DOHH2 (cell line): ENCODE data around the gene RNF44.

ENCODE experiments used
- H3F3A ChIP-seq: fragments of 200-600 bp; sonication (generic), shearing (Covaris generic); 2 replicates; pipeline ENCODE4 v1.6.0; 2016; ENCODE audit warnings: antibody characterized with exemption, mild to moderate bottlenecking; ENCODE audit not compliant: control insufficient read depth, insufficient read depth
- H3K27ac ChIP-seq: fragments of 200-600 bp; sonication (generic); 2 replicates; pipeline ENCODE4 v1.5.1; 2014; ENCODE audit warnings: low read depth, mild to moderate bottlenecking, low read length, moderate library complexity
- H3K27me3 ChIP-seq: fragments of 200-600 bp; sonication (generic); 2 replicates; pipeline ENCODE4 v1.6.1; 2014; ENCODE audit warnings: mild to moderate bottlenecking, low read length, mixed read lengths; ENCODE audit not compliant: control insufficient read depth
- H3K36me3 ChIP-seq: fragments of 200-600 bp; sonication (generic); 2 replicates; pipeline ENCODE4 v1.6.1; 2014; ENCODE audit warnings: mild to moderate bottlenecking, low read length, moderate library complexity, mixed read lengths; ENCODE audit not compliant: control insufficient read depth
- H3K4me1 ChIP-seq: fragments of 200-600 bp; sonication (generic); 2 replicates; pipeline ENCODE4 v1.6.1; 2014; ENCODE audit warnings: mild to moderate bottlenecking, low read length, mixed read lengths; ENCODE audit not compliant: control insufficient read depth
- H3K4me2 ChIP-seq: fragments of 200-600 bp; sonication (generic); 2 replicates; pipeline ENCODE4 v1.6.0; 2014; ENCODE audit warnings: mild to moderate bottlenecking, low read length, moderate library complexity
- H3K4me3 ChIP-seq: fragments of 200-600 bp; sonication (generic); 2 replicates; pipeline ENCODE4 v1.5.1; 2014; ENCODE audit warnings: mild to moderate bottlenecking, low read length, mixed read lengths
- H3K79me2 ChIP-seq: fragments of 200-600 bp; sonication (generic); 2 replicates; pipeline ENCODE4 v1.6.1; 2014; ENCODE audit warnings: mild to moderate bottlenecking, low read length, mixed read lengths; ENCODE audit not compliant: control insufficient read depth
- H3K9me2 ChIP-seq: fragments of 200-600 bp; sonication (generic); replicated peaks from 2 replicates; pipeline ENCODE4 v1.6.1; 2014; ENCODE audit warnings: mild to moderate bottlenecking, low read length, mixed read lengths; ENCODE audit not compliant: control insufficient read depth
- H3K9me3 ChIP-seq: fragments of 200-600 bp; sonication (generic); 2 replicates; pipeline ENCODE4 v1.6.1; 2014; ENCODE audit warnings: antibody characterized with exemption, low read length, mixed read lengths; ENCODE audit not compliant: control insufficient read depth, insufficient read depth
- H4K20me1 ChIP-seq: fragments of 200-600 bp; sonication (generic); 2 replicates; pipeline ENCODE4 v1.6.0; 2014; ENCODE audit warnings: low read depth, mild to moderate bottlenecking, antibody characterized with exemption, low read length, moderate library complexity; ENCODE audit not compliant: control insufficient read depth, insufficient read depth
- EZH2phosphoT487 ChIP-seq: fragments of 200-600 bp; sonication (generic); IDR thresholded peaks from 2 replicates; pipeline ENCODE4 v1.6.1; 2017; ENCODE audit warnings: borderline replicate concordance, mild to moderate bottlenecking, antibody characterized with exemption, low read length, moderate library complexity, mixed read lengths
- TF ChIP-seq, protein P1 (sequence below): fragments of 200-600 bp; sonication (generic); IDR thresholded peaks from one replicate; pipeline ENCODE4 v1.5.1; 2014; ENCODE audit warnings: antibody characterized with exemption, mild to moderate bottlenecking, low read depth, low read length; ENCODE audit not compliant: poor library complexity, severe bottlenecking

The RNF44 gene

DNA sequence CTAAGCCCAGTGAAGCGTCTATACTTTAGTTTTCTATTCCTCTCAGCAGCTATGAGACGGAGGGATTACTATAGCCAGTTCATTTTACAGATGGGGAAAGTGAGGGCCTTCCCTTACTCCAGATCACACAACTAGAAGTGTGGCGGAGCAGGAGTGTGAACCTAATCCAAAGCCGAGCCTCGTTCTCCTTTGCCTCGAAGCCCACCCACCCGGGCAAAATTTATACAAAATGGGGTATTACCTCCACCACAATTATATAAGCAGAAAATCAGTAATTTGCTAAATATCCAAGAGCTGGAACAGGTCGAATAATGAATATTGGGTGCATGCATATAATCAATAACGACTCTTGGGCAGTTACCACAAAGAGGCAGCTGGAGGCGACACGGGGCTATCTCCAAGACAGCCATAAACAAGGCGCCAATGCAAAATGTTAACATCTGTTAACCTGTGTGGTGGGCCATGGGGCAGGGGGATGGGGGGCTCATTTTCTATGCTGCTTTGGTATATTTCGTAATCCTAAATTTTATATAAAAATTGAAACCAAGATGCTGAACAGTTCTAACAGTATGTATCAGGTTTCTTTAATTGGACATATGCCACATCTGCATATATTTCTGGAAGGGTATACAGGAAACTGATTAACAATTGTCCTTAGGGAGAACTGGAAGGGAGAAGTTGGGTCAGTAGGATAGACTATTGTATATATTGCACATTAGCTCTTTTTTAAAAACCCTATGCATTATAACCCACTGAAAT lies 1.2 kb upstream of the RNF44 start:
- H3K4me2 ChIP-seq, result peak overlapping the region; percentile 87
- TF ChIP-seq EZH2phosphoT487, result no peak
- TF ChIP-seq, protein P1, sequence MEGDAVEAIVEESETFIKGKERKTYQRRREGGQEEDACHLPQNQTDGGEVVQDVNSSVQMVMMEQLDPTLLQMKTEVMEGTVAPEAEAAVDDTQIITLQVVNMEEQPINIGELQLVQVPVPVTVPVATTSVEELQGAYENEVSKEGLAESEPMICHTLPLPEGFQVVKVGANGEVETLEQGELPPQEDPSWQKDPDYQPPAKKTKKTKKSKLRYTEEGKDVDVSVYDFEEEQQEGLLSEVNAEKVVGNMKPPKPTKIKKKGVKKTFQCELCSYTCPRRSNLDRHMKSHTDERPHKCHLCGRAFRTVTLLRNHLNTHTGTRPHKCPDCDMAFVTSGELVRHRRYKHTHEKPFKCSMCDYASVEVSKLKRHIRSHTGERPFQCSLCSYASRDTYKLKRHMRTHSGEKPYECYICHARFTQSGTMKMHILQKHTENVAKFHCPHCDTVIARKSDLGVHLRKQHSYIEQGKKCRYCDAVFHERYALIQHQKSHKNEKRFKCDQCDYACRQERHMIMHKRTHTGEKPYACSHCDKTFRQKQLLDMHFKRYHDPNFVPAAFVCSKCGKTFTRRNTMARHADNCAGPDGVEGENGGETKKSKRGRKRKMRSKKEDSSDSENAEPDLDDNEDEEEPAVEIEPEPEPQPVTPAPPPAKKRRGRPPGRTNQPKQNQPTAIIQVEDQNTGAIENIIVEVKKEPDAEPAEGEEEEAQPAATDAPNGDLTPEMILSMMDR, result no peak
- peak overlapping the region; percentile 39 for H3K27ac ChIP-seq
- H3F3A ChIP-seq, result peaks cover 21% of the 10 kb centered on the region
- no peaks in the 10 kb centered on the region for H3K9me3 ChIP-seq
- peaks cover 30% of the 10 kb centered on the region for H3K36me3 ChIP-seq
- H3K9me2 ChIP-seq, result no peaks in the 10 kb centered on the region
- peaks cover 35% of the 10 kb centered on the region for H3K79me2 ChIP-seq
- peaks cover 56% of the 10 kb centered on the region for H3K4me1 ChIP-seq
- 0 out of 2 replicates have a peak, but pooled peaks cover 5% of the 10 kb centered on the region for H4K20me1 ChIP-seq
- peak overlapping the region; percentile 83 for H3K4me3 ChIP-seq
- no peaks in the 10 kb centered on the region for H3K27me3 ChIP-seq

DNA sequence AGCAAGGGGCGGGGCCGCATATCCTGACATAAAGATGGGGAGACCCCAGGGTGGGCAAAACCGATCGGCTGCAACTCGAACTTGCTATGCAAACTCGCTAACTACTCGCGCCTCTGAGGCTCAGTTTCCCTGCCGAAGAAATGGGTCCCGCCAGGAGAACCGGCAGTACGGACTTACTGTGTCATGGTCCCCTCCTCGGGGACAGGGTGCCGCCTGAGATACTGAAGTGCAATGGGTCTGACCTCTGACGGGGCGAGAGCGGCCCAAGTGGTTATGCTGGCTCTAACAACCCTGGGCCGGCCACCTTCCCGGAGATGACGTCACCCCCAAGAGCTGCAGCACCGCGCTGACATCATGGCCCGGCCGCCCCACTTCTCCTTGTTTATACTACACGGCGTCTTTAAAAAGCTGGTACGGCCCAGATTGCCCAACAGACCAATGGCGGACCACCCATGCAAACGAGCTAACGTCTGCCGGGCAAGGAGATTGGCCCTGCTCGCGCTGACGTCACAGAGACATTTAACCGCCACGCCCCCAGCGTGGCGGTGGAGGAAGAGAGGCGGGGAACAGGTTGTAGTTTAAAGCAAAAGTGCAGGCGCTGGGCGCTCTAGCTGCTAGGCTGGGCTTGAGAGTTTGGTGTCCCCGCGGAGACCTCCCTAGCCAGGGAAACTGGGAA lies 490 bp upstream of the RNF44 start:
- Histone ChIP-seq H3K4me3 (peak overlapping the region; percentile 83), H3K4me2 (peak overlapping the region; percentile 87), H4K20me1 (peaks cover 10% of the 10 kb centered on the region; the same call in 1 of the 2 replicates), H3K79me2 (peaks cover 41% of the 10 kb centered on the region), H3K4me1 (peaks cover 62% of the 10 kb centered on the region), H3K9me3 (no peaks in the 10 kb centered on the region), H3K27me3 (no peaks in the 10 kb centered on the region), H3K36me3 (peaks cover 37% of the 10 kb centered on the region), H3K27ac (peak overlapping the region; percentile 88), H3F3A (peaks cover 21% of the 10 kb centered on the region), H3K9me2 (no peaks in the 10 kb centered on the region)
- TF ChIP-seq, protein P1, result no peak
- no peak for TF ChIP-seq EZH2phosphoT487

DNA sequence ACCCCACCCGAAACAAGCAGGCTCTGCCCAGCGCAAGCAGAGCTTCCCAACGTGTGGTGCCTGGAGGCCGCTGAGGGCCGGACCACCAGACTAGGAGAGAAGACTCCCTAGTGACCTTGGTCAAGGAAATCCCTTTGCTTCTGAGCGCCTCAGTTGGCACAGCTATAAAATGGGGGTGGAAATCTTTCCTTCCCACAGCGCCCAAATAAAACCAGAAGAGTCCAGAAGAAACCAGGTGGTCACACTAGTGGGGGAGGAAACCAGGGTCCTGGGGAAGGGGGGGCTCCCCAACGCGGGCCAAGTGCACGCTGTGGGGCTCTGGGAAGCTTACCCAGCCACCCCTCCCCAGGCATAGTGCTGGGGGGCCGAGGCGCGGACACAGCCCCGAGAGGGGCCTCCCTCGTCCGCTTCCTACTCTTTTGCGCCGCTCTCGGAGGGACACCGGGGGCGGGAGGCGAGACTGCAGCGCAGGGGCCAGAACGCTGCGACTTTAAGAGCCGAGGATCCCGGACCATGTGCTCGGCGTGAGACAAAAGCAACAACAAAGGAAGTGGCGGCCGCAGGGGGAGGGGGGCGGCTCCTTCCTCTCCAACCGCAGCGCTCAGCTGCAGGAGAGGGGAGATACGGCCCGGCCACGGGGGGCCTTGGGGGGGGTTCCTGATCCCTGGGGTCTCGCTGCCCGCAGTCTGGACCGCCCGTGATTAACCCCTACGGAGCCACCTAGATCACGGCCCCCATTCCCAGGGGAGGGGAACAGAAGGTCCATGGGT lies 885 bp downstream of the RNF44 start:
- H3K4me1 ChIP-seq, result peaks cover 62% of the 10 kb centered on the region
- no peak for TF ChIP-seq EZH2phosphoT487
- TF ChIP-seq, protein P1, result no peak
- H3K9me2 ChIP-seq, result no peaks in the 10 kb centered on the region
- H3K4me2 ChIP-seq, result peak overlapping the region; percentile 87
- peaks cover 21% of the 10 kb centered on the region for H3F3A ChIP-seq
- H4K20me1 ChIP-seq, result peaks cover 10% of the 10 kb centered on the region; the same call in 1 of the 2 replicates
- no peaks in the 10 kb centered on the region for H3K27me3 ChIP-seq
- peak overlapping the region; percentile 83 for H3K4me3 ChIP-seq
- no peaks in the 10 kb centered on the region for H3K9me3 ChIP-seq
- H3K79me2 ChIP-seq, result peaks cover 51% of the 10 kb centered on the region
- peaks cover 49% of the 10 kb centered on the region for H3K36me3 ChIP-seq
- peak overlapping the region; percentile 88 for H3K27ac ChIP-seq
